AG04449 (cell line): Measurements from ENCODE around the gene MYOC.

Experiments used
- CTCF ChIA-PET: fragments of 350-600 bp; formaldehyde crosslinking; extraction: SDS; loops from one replicate; lab custom pipeline; 2021; ENCODE audit warnings: antibody characterized with exemption; lab: Yijun Ruan, JAX
- POLR2A ChIA-PET: fragments of 400-600, 350-600 bp; formaldehyde crosslinking; extraction: SDS; loops from one replicate; lab custom pipeline; 2020; ENCODE audit warnings: antibody characterized with exemption, inconsistent platforms; lab: Yijun Ruan, JAX
- DNase-seq: peaks from one replicate; pipeline ENCODE4 v3.0.0-alpha.2; 2010; ENCODE audit warnings: low read depth, low spot score
- H3K4me3 ChIP-seq: 2 replicates; pipeline ENCODE4 v1.5.1; 2011; ENCODE audit warnings: low read depth, mild to moderate bottlenecking, control low read depth, low read length
- TF ChIP-seq, protein P1 (sequence below): IDR thresholded peaks from one replicate; pipeline ENCODE4 v1.5.1; 2011; ENCODE audit warnings: mild to moderate bottlenecking, moderate library complexity, low read length, control low read depth, inconsistent platforms; ENCODE audit not compliant: insufficient read depth; ENCODE audit errors: missing control alignments

Gene MYOC

GRCh38 chr1:171643156-171643555, 9.3 kb downstream of the MYOC start:
- TF ChIP-seq, protein P1, sequence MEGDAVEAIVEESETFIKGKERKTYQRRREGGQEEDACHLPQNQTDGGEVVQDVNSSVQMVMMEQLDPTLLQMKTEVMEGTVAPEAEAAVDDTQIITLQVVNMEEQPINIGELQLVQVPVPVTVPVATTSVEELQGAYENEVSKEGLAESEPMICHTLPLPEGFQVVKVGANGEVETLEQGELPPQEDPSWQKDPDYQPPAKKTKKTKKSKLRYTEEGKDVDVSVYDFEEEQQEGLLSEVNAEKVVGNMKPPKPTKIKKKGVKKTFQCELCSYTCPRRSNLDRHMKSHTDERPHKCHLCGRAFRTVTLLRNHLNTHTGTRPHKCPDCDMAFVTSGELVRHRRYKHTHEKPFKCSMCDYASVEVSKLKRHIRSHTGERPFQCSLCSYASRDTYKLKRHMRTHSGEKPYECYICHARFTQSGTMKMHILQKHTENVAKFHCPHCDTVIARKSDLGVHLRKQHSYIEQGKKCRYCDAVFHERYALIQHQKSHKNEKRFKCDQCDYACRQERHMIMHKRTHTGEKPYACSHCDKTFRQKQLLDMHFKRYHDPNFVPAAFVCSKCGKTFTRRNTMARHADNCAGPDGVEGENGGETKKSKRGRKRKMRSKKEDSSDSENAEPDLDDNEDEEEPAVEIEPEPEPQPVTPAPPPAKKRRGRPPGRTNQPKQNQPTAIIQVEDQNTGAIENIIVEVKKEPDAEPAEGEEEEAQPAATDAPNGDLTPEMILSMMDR: no peak
- no peak for DNase-seq
- CTCF ChIA-PET: interaction anchor here (0.7 to 10.5 kb wide), 7 partner anchors 12 to 343 kb away, joined by 3 to 190 read pairs (median 23); no protein-coding TSS in a partner anchor
- H3K4me3 ChIP-seq: no peak overlapping the region
- POLR2A ChIA-PET: no interaction called here

GRCh38 chr1:171642197-171642596, 10.3 kb downstream of the MYOC start:
- no peak for DNase-seq
- POLR2A ChIA-PET: no interaction called here
- H3K4me3 ChIP-seq: no peak overlapping the region
- CTCF ChIA-PET: interaction anchor here (1.4 to 10.5 kb wide), 3 partner anchors 74 to 344 kb away, joined by 4 to 190 read pairs (median 7); no protein-coding TSS in a partner anchor
- TF ChIP-seq, protein P1: no peak

DNA sequence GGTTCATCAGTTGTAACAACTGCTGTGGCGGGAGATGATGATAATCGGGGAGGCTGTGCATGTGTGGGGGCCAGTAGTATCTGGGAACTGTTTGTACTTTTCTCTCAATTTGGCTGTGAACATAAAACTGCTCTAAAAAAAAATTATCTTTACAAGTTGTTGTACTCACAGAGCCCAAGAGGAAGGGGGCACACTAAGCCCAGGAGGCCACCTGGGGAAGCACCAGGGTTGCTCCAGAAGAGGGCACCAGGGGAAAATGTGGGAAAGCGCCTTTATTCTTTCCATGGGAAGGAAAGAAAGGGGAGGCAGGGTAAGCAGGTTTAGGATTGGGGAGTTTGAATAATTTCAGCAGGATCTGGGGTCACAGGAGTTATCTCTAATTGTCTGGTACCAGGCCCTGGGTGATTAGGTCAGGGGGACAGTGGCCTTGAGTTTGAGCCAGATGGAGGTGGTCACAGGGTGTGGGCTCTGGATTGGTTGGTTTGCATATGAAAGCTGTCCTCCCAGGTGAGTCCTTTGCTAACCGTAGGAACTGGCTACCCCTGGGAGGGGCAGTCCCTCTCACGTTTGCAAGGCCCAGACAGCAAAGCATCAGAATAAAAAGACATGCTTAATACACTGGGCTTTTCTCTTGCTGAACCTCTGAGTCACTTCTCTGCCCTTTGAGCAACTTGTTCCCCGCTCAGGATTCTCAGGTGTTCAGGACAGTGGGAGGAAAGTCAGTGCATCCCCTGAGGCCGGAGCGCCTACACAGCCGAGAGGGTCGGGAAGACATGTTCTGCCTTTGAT, 11.2 kb downstream of the MYOC start:
- H3K4me3 ChIP-seq: no peak overlapping the region
- CTCF ChIA-PET: interaction anchor here (1.4 to 10.5 kb wide), 3 partner anchors 74 to 345 kb away, joined by 4 to 190 read pairs (median 7); no protein-coding TSS in a partner anchor
- TF ChIP-seq, protein P1: no peak
- no peak for DNase-seq
- POLR2A ChIA-PET: no interaction called here

GRCh38 chr1:171640225-171640624, 12.3 kb downstream of the MYOC start:
- no peak overlapping the region for H3K4me3 ChIP-seq
- POLR2A ChIA-PET: no interaction called here
- TF ChIP-seq, protein P1: no peak
- CTCF ChIA-PET: interaction anchor here (0.6 to 10.5 kb wide), 2 partner anchors 346 to 810 kb away, joined by 3 to 190 read pairs; no protein-coding TSS in a partner anchor
- no peak for DNase-seq

DNA sequence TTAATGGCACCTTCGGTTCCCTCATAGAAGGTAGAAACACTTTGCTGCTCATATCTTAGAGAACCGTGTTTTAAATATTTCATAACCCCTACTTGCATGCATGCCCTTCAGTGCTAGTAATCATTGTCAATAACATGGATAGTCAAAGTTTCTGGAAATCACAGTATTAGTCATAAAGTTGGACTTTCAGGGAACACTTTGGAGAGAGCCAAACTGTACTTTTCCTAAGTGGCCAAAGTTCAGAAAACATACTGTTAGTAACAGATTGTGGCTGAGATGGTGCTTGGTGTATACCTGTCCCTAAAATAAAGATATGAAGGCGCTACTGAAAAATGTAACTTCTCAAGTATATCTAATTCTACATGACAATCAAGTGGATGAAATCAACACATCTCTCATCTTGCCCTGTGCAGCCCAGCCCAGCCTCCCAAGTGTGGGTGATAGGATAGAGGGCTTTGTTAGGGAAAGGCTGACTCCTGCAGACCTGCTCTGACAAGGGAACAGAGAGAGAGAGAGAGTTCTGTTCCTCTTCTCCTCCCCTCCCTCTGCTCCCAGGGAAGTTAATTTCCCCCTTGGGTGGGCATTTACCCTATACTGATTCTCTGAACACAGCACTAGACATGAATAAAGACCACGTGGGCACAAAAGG, 14.4 kb downstream of the MYOC start:
- CTCF ChIA-PET: no interaction called here
- H3K4me3 ChIP-seq: no peak overlapping the region
- TF ChIP-seq, protein P1: no peak
- POLR2A ChIA-PET: no interaction called here
- no peak for DNase-seq

DNA sequence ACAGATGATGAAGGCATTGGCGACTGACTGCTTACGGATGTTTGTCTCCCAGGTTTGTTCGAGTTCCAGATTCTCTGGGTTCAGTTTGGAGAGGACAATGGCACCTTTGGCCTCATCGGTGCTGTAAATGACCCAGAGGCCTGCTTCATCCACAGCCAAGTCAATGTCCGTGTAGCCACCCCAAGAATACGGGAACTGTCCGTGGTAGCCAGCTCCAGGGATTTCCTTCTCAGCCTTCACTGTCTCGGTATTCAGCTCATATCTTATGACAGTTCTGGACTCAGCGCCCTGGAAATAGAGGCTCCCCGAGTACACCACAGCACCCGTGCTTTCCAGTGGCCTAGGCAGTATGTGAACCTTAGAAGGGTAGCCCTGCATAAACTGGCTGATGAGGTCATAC, 16.3 kb downstream of the MYOC start:
- ChIA-PET POLR2A (interaction anchor here (0.6 kb wide), 1 partner anchor 31 kb away, joined by 3 read pairs; no protein-coding TSS in a partner anchor), CTCF (interaction anchor here (0.6 to 3.9 kb wide), 4 partner anchors 9 to 349 kb away, joined by 3 to 21 read pairs (median 4); no protein-coding TSS in a partner anchor)
- H3K4me3 ChIP-seq: no peak overlapping the region
- no peak for DNase-seq
- TF ChIP-seq, protein P1: no peak
